ENCODE results near the gene MAPT.

Gene MAPT

GRCh38 chr17:45924332-45924820 lies 30.0 kb downstream of the MAPT start:
- TF ChIP-seq CTCF (conservative IDR thresholded peaks at IDR 0.05; ENCODE audit: low read depth, low read length): no peak
- DNase-seq (ENCODE audit: low read depth): no peak
- no peak overlapping the region for H3K4me3 ChIP-seq (ENCODE audit: low read length)

- TF ChIP-seq CTCF (conservative IDR thresholded peaks at IDR 0.05; ENCODE audit: low read depth, low read length): no peak
- H3K4me3 ChIP-seq (ENCODE audit: low read length): no peak overlapping the region
- DNase-seq (ENCODE audit: low read depth): no peak
Observed at GRCh38 chr17:45925311-45925710, 31.0 kb downstream of the MAPT start.

GRCh38 chr17:45927247-45927646 lies 32.9 kb downstream of the MAPT start:
- H3K4me3 ChIP-seq (ENCODE audit: low read length): no peak overlapping the region
- DNase-seq (ENCODE audit: low read depth): no peak
- no peak for TF ChIP-seq CTCF (conservative IDR thresholded peaks at IDR 0.05; ENCODE audit: low read depth, low read length)

GRCh38 chr17:45929344-45929743 lies 35.0 kb downstream of the MAPT start:
- H3K4me3 ChIP-seq (ENCODE audit: low read length): no peak overlapping the region
- DNase-seq (ENCODE audit: low read depth): no peak
- no peak for TF ChIP-seq CTCF (conservative IDR thresholded peaks at IDR 0.05; ENCODE audit: low read depth, low read length)

GRCh38 chr17:45930420-45930951 lies 36.1 kb downstream of the MAPT start:
- DNase-seq (ENCODE audit: low read depth): no peak
- no peak for TF ChIP-seq CTCF (conservative IDR thresholded peaks at IDR 0.05; ENCODE audit: low read depth, low read length)
- no peak overlapping the region for H3K4me3 ChIP-seq (ENCODE audit: low read length)

- no peak for TF ChIP-seq CTCF (conservative IDR thresholded peaks at IDR 0.05; ENCODE audit: low read depth, low read length)
- H3K4me3 ChIP-seq (ENCODE audit: low read length): no peak overlapping the region
Observed at GRCh38 chr17:45931677-45932076, 37.3 kb downstream of the MAPT start.

More at GRCh38 chr17:45931677-45932076, 37.3 kb downstream of the MAPT start:
- no peak for DNase-seq (ENCODE audit: low read depth)

Data from retinal pigment epithelial cell (primary cell).